Esophagus muscularis mucosa (tissue), 4 donors: ENCODE measurements around the gene DSC2. TPM values are rescaled to one million over a fixed set of nuclear protein-coding genes. Genes with fewer than 3 reads are reported as not detected.
"Not testable (repeated sequence)": the region's sequence is repeated elsewhere in the genome, so short reads cannot be mapped to it uniquely, and the experiment has no call there.

Experiments
- DNase-seq: peaks from one replicate; pipeline ENCODE4 v3.0.0-alpha.2; 2017; ENCODE audit errors: extremely low spot score
- H3K27ac ChIP-seq, 4 donors: fragments of 200-600 bp; sonication (generic); replicated peaks in 1 of 4; 1 replicate in 3 of 4; 2 replicates in 1 of 4; pipeline ENCODE4 v1.5.1; 2016 to 2019; ENCODE audit warnings: mild to moderate bottlenecking in 1 of 4
- H3K27me3 ChIP-seq, 4 donors: fragments of 200-600 bp; sonication (generic); one replicate each; pipeline versions ENCODE4 v1.5.1 to v1.6.0; 2016 to 2019
- H3K36me3 ChIP-seq, 4 donors: fragments of 200-600 bp; sonication (generic); one replicate each; pipeline ENCODE4 v1.5.1; 2016 to 2019
- H3K4me1 ChIP-seq, 4 donors: fragments of 200-600 bp; sonication (generic); one replicate each; pipeline ENCODE4 v1.5.1; 2016 to 2019
- H3K4me3 ChIP-seq, 4 donors: fragments of 200-600 bp; sonication (generic); 1 replicate in 2 of 4; 2 replicates in 2 of 4; pipeline ENCODE4 v1.5.1; 2016 to 2019; ENCODE audit warnings: mild to moderate bottlenecking in 4 of 4, moderate library complexity in 1 of 4
- H3K9me3 ChIP-seq, 4 donors: fragments of 200-600 bp; sonication (generic); 1 replicate in 3 of 4; 2 replicates in 1 of 4; pipeline ENCODE4 v1.5.1; 2016 to 2019
- CTCF ChIP-seq, 3 experiments: fragments of 200-600 bp in 2 of 3; fragments of 450-650 bp in 1 of 3; sonication (generic) in 2 of 3; IDR thresholded peaks; one replicate each; pipeline ENCODE4 v1.5.1; 2017 to 2019; ENCODE audit warnings: antibody characterized with exemption in 3 of 3, mild to moderate bottlenecking in 2 of 3, moderate library complexity in 1 of 3
- EP300 ChIP-seq: sonication (generic); formaldehyde crosslinking; IDR thresholded peaks from one replicate; pipeline ENCODE4 v1.6.1; 2017; ENCODE audit warnings: antibody characterized with exemption
- POLR2A ChIP-seq: fragments of 450-650 bp; IDR thresholded peaks from one replicate; pipeline ENCODE4 v1.6.1; 2017; ENCODE audit warnings: antibody characterized with exemption, moderate library complexity, mild to moderate bottlenecking, low read depth
- POLR2AphosphoS5 ChIP-seq, 2 donors: sonication (generic); formaldehyde crosslinking; IDR thresholded peaks; one replicate each; pipeline ENCODE4 v1.6.1; 2017; ENCODE audit warnings: antibody characterized with exemption in 2 of 2
- WGBS: methylation state at CpG from one replicate; pipeline ENCODE4 v1.1.5; 2018; 5-methylcytosine and 5-hydroxymethylcytosine counted together
- intact Hi-C: fragments of 100-400 bp; cut with DNase I; formaldehyde crosslinking; loops from one replicate; pipeline ENCODE4 v1.15.1; 2023
- total RNA-seq, 4 donors: library from RNA; depleted of rRNA; stranded (reverse); fragments of >200 nt; gene quantifications; one replicate each; pipeline versions ENCODE4 v1.1.0 to v1.2.1, GENCODE V29; 2016

Gene DSC2
- total RNA-seq, 4 donors from 2014 or later: 1.9 to 4.6 (median 2.1) TPM

- 50% methylated on average over 1 of the region's 1 CpG for WGBS
- TF ChIP-seq CTCF (IDR thresholded peaks at IDR 0.05): no peak
- TF ChIP-seq EP300: no peak
- TF ChIP-seq POLR2A: no peak
- TF ChIP-seq POLR2AphosphoS5 (IDR thresholded peaks at IDR 0.05): no peak
- Histone ChIP-seq H3K9me3 (no peaks in the 10 kb centered on the region), H3K27ac (no peak overlapping the region), H3K36me3 (no peaks in the 10 kb centered on the region), H3K27me3 (no peaks in the 10 kb centered on the region), H3K4me1 (no peaks in the 10 kb centered on the region), H3K4me3 (no peak overlapping the region)
- DNase-seq: no peak
- intact Hi-C loops: no loop called here
Measured at GRCh38 chr18:31138709-31139108, 36.5 kb upstream of the DSC2 start.

GRCh38 chr18:31134988-31135529, 32.8 kb upstream of the DSC2 start:
- no peaks in the 10 kb centered on the region for H3K4me1 ChIP-seq
- H3K27ac ChIP-seq: no peak overlapping the region
- H3K36me3 ChIP-seq: no peaks in the 10 kb centered on the region
- 81% methylated on average over 4 of the region's 4 CpGs for WGBS
- H3K27me3 ChIP-seq: peaks cover 0 to 3% (median 0%) of the 10 kb centered on the region in 4 donors
- no peak for DNase-seq
- no peak overlapping the region for H3K4me3 ChIP-seq
- no peak for TF ChIP-seq POLR2AphosphoS5 (IDR thresholded peaks at IDR 0.05)
- no peak for TF ChIP-seq EP300
- TF ChIP-seq POLR2A: no peak
- no peak for TF ChIP-seq CTCF (IDR thresholded peaks at IDR 0.05)
- no peaks in the 10 kb centered on the region for H3K9me3 ChIP-seq
- intact Hi-C loops: no loop called here

GRCh38 chr18:31129398-31130115, 27.3 kb upstream of the DSC2 start:
- WGBS: 68% methylated on average over 1 of the region's 1 CpG
- Histone ChIP-seq H3K27ac (no peak overlapping the region), H3K9me3 (peaks cover 0 to 7% (median 0%) of the 10 kb centered on the region in 4 donors), H3K4me3 (no peak overlapping the region), H3K27me3 (peaks cover 0 to 7% (median 0%) of the 10 kb centered on the region in 4 donors), H3K36me3 (no peaks in the 10 kb centered on the region), H3K4me1 (no peaks in the 10 kb centered on the region)
- intact Hi-C loops: no loop called here
- no peak for DNase-seq
- TF ChIP-seq EP300 (no peak), CTCF (IDR thresholded peaks at IDR 0.05) (no peak), POLR2A (no peak), POLR2AphosphoS5 (IDR thresholded peaks at IDR 0.05) (no peak)

- no peak overlapping the region for H3K27ac ChIP-seq
- no peaks in the 10 kb centered on the region for H3K36me3 ChIP-seq
- H3K4me3 ChIP-seq: no peak overlapping the region
- DNase-seq: no peak
- H3K9me3 ChIP-seq: peaks cover 0 to 7% (median 0%) of the 10 kb centered on the region in 4 donors
- H3K4me1 ChIP-seq: no peaks in the 10 kb centered on the region
- 74% methylated on average over 1 of the region's 1 CpG for WGBS
- H3K27me3 ChIP-seq: peaks cover 0 to 7% (median 0%) of the 10 kb centered on the region in 4 donors
- TF ChIP-seq POLR2AphosphoS5 (IDR thresholded peaks at IDR 0.05) (no peak), CTCF (IDR thresholded peaks at IDR 0.05) (no peak), POLR2A (no peak), EP300 (no peak)
- intact Hi-C loops: no loop called here
Measured at GRCh38 chr18:31125878-31126277, 23.7 kb upstream of the DSC2 start.

- intact Hi-C loops, H3K36me3 ChIP-seq, H3K27me3 ChIP-seq, H3K27ac ChIP-seq, H3K4me1 ChIP-seq, H3K9me3 ChIP-seq, H3K4me3 ChIP-seq, DNase-seq: not testable (repeated sequence)
- WGBS: 58% methylated on average over 2 of the region's 2 CpGs
Measured at GRCh38 chr18:31123125-31123524, 20.9 kb upstream of the DSC2 start.
